Measurements from ENCODE around the gene SLC7A1.

GRCh38 chr13:29582171-29582570 lies 13.3 kb downstream of the SLC7A1 start:
- TF ChIP-seq POLR2A (IDR thresholded peaks at IDR 0.05) (no peak), CTCF (IDR thresholded peaks at IDR 0.05) (no peak), POLR2AphosphoS5 (IDR thresholded peaks at IDR 0.05) (no peak)

Data from breast epithelium (tissue), 3 donors.